ENCODE measurements around the gene ZBTB21.
"Not testable (repeated sequence)": the region's sequence is repeated elsewhere in the genome, so short reads cannot be mapped to it uniquely, and the experiment has no call there.

ZBTB21 gene

GRCh38 chr21:41994613-41995012, 15.5 kb downstream of the ZBTB21 start:
- H3K9me3 Mint-ChIP-seq, H3K27ac Mint-ChIP-seq, H3K4me3 Mint-ChIP-seq, ATAC-seq, H3K4me1 Mint-ChIP-seq: not testable (repeated sequence)
- H3K36me3 Mint-ChIP-seq = peaks cover 81% of the 10 kb centered on the region
- DNase-seq (ENCODE audit: low spot score in 2 of 2) = peak in 1 of 2 donors; percentile 10

- Mint-ChIP-seq H3K4me1 (no peaks in the 10 kb centered on the region), H3K27ac (no peak overlapping the region), H3K36me3 (peaks cover 86% of the 10 kb centered on the region), H3K9me3 (no peaks in the 10 kb centered on the region), H3K4me3 (no peak overlapping the region)
- DNase-seq (ENCODE audit: low spot score in 2 of 2) = peak in 1 of 2 donors; percentile 15
- no peak for ATAC-seq
These were observed 16.4 kb downstream of the ZBTB21 start for GRCh38 chr21:41993744-41994143.

- DNase-seq (ENCODE audit: low spot score in 2 of 2) (peak in 1 of 2 donors; percentile 34), ATAC-seq (no peak)
- H3K4me3 Mint-ChIP-seq = no peak overlapping the region
- peaks cover 76% of the 10 kb centered on the region for H3K36me3 Mint-ChIP-seq
- H3K4me1 Mint-ChIP-seq = no peaks in the 10 kb centered on the region
- no peaks in the 10 kb centered on the region for H3K9me3 Mint-ChIP-seq
- no peak overlapping the region for H3K27ac Mint-ChIP-seq
These were observed 17.6 kb downstream of the ZBTB21 start for GRCh38 chr21:41992576-41992975.

GRCh38 chr21:41991659-41992058, 18.5 kb downstream of the ZBTB21 start:
- Mint-ChIP-seq H3K27ac (no peak overlapping the region), H3K4me3 (no peak overlapping the region), H3K9me3 (no peaks in the 10 kb centered on the region), H3K36me3 (peaks cover 67% of the 10 kb centered on the region), H3K4me1 (no peaks in the 10 kb centered on the region)
- ATAC-seq (no peak), DNase-seq (ENCODE audit: low spot score in 2 of 2) (no peak)

- no peak for ATAC-seq
- Mint-ChIP-seq H3K36me3 (peaks cover 55% of the 10 kb centered on the region), H3K4me3 (no peak overlapping the region), H3K27ac (no peak overlapping the region), H3K9me3 (no peaks in the 10 kb centered on the region), H3K4me1 (no peaks in the 10 kb centered on the region)
- no peak for DNase-seq (ENCODE audit: low spot score in 2 of 2)
These were observed 20.5 kb downstream of the ZBTB21 start for GRCh38 chr21:41989698-41990097.

- Mint-ChIP-seq H3K4me1 (no peaks in the 10 kb centered on the region), H3K9me3 (peaks cover 7% of the 10 kb centered on the region), H3K4me3 (no peak overlapping the region), H3K36me3 (peaks cover 36% of the 10 kb centered on the region), H3K27ac (no peak overlapping the region)
- no peak for DNase-seq (ENCODE audit: low spot score in 2 of 2)
- ATAC-seq = no peak
These were observed 22.9 kb downstream of the ZBTB21 start for GRCh38 chr21:41987310-41987709.

GRCh38 chr21:41985662-41986416, 24.3 kb downstream of the ZBTB21 start:
- DNase-seq (ENCODE audit: low spot score in 2 of 2) = no peak
- Mint-ChIP-seq H3K4me3 (no peak overlapping the region), H3K27ac (no peak overlapping the region), H3K9me3 (peaks cover 8% of the 10 kb centered on the region), H3K4me1 (no peaks in the 10 kb centered on the region), H3K36me3 (peaks cover 22% of the 10 kb centered on the region)
- ATAC-seq = no peak

GRCh38 chr21:41983229-41983628, 26.9 kb downstream of the ZBTB21 start:
- no peak overlapping the region for H3K4me3 Mint-ChIP-seq
- ATAC-seq = no peak

GRCh38 chr21:41980561-41980960, 29.6 kb downstream of the ZBTB21 start:
- H3K27ac Mint-ChIP-seq = no peak overlapping the region
- H3K36me3 Mint-ChIP-seq = no peaks in the 10 kb centered on the region
- H3K9me3 Mint-ChIP-seq = peaks cover 13% of the 10 kb centered on the region
- no peak for DNase-seq (ENCODE audit: low spot score in 2 of 2)
- ATAC-seq = no peak
- H3K4me3 Mint-ChIP-seq = no peak overlapping the region
- no peaks in the 10 kb centered on the region for H3K4me1 Mint-ChIP-seq

More at GRCh38 chr21:41983229-41983628, 26.9 kb downstream of the ZBTB21 start:
- no peak for DNase-seq (ENCODE audit: low spot score in 2 of 2)
- H3K27ac Mint-ChIP-seq = no peak overlapping the region
- H3K36me3 Mint-ChIP-seq = no peaks in the 10 kb centered on the region
- peaks cover 13% of the 10 kb centered on the region for H3K9me3 Mint-ChIP-seq
- no peaks in the 10 kb centered on the region for H3K4me1 Mint-ChIP-seq

- DNase-seq (ENCODE audit: low spot score in 2 of 2) (no peak), ATAC-seq (no peak)
- Mint-ChIP-seq H3K36me3 (no peaks in the 10 kb centered on the region), H3K4me1 (no peaks in the 10 kb centered on the region), H3K27ac (no peak overlapping the region), H3K9me3 (peaks cover 13% of the 10 kb centered on the region), H3K4me3 (no peak overlapping the region)
These were observed 30.3 kb downstream of the ZBTB21 start for GRCh38 chr21:41979751-41980369.

GRCh38 chr21:41979335-41979734, 30.8 kb downstream of the ZBTB21 start:
- H3K4me3 Mint-ChIP-seq = no peak overlapping the region
- H3K27ac Mint-ChIP-seq = no peak overlapping the region
- peaks cover 2% of the 10 kb centered on the region for H3K4me1 Mint-ChIP-seq
- DNase-seq (ENCODE audit: low spot score in 2 of 2) = no peak
- no peaks in the 10 kb centered on the region for H3K36me3 Mint-ChIP-seq
- no peak for ATAC-seq
- H3K9me3 Mint-ChIP-seq = peaks cover 13% of the 10 kb centered on the region

GRCh38 chr21:41977034-41977950, 32.9 kb downstream of the ZBTB21 start:
- ATAC-seq = no peak

GRCh38 chr21:41976611-41977010, 33.5 kb downstream of the ZBTB21 start:
- Mint-ChIP-seq H3K9me3 (peaks cover 5% of the 10 kb centered on the region), H3K27ac (no peak overlapping the region), H3K4me1 (peaks cover 7% of the 10 kb centered on the region), H3K4me3 (no peak overlapping the region), H3K36me3 (no peaks in the 10 kb centered on the region)
- DNase-seq (ENCODE audit: low spot score in 2 of 2) (no peak), ATAC-seq (no peak)

More at GRCh38 chr21:41977034-41977950, 32.9 kb downstream of the ZBTB21 start:
- Mint-ChIP-seq H3K9me3 (peaks cover 5% of the 10 kb centered on the region), H3K4me3 (no peak overlapping the region), H3K36me3 (no peaks in the 10 kb centered on the region), H3K4me1 (peaks cover 7% of the 10 kb centered on the region), H3K27ac (no peak overlapping the region)
- no peak for DNase-seq (ENCODE audit: low spot score in 2 of 2)

GRCh38 chr21:41975391-41976272, 34.5 kb downstream of the ZBTB21 start:
- Mint-ChIP-seq H3K4me3 (no peak overlapping the region), H3K4me1 (peaks cover 7% of the 10 kb centered on the region), H3K27ac (no peak overlapping the region), H3K36me3 (no peaks in the 10 kb centered on the region), H3K9me3 (peaks cover 5% of the 10 kb centered on the region)
- DNase-seq (ENCODE audit: low spot score in 2 of 2) (no peak), ATAC-seq (no peak)

GRCh38 chr21:41974752-41975053, 35.5 kb downstream of the ZBTB21 start:
- ATAC-seq = no peak
- Mint-ChIP-seq H3K4me1 (peaks cover 7% of the 10 kb centered on the region), H3K4me3 (no peak overlapping the region), H3K9me3 (peaks cover 5% of the 10 kb centered on the region), H3K36me3 (no peaks in the 10 kb centered on the region), H3K27ac (no peak overlapping the region)
- no peak for DNase-seq (ENCODE audit: low spot score in 2 of 2)

Data from stimulated activated effector memory CD8-positive, alpha-beta T cell treated with anti-CD3 and anti-CD28 coated beads, Interleukin-12 subunit alpha, Interleukin-12 subunit beta, amount 100 ng/mL, for 72 hours (primary cell).